Osteocyte (in vitro differentiated cells): ENCODE measurements around the gene UPB1. TPM values are rescaled to one million over a fixed set of nuclear protein-coding genes. Genes with fewer than 3 reads are reported as not detected.

Experiments
- DNase-seq: peaks from one replicate; pipeline ENCODE4 v3.0.0; 2021; ENCODE audit warnings: mixed read lengths; ENCODE audit not compliant: unreplicated experiment; ENCODE audit errors: extremely low spot score
- H3K27ac Mint-ChIP-seq: one replicate; pipeline ENCODE4 v1.8.0; 2021; ENCODE audit warnings: mild to moderate bottlenecking, mixed read lengths; ENCODE audit not compliant: unreplicated experiment
- H3K27me3 Mint-ChIP-seq: one replicate; pipeline ENCODE4 v1.8.0; 2021; ENCODE audit warnings: mixed read lengths; ENCODE audit not compliant: unreplicated experiment
- H3K36me3 Mint-ChIP-seq: one replicate; pipeline ENCODE4 v1.8.0; 2021; ENCODE audit warnings: mixed read lengths; ENCODE audit not compliant: unreplicated experiment
- H3K4me1 Mint-ChIP-seq: one replicate; pipeline ENCODE4 v1.8.0; 2021; ENCODE audit warnings: mixed read lengths; ENCODE audit not compliant: unreplicated experiment
- H3K4me3 Mint-ChIP-seq: one replicate; pipeline ENCODE4 v1.8.0; 2021; ENCODE audit warnings: mild to moderate bottlenecking, moderate library complexity, mixed read lengths; ENCODE audit not compliant: unreplicated experiment
- H3K9me3 Mint-ChIP-seq: one replicate; pipeline ENCODE4 v1.8.0; 2021; ENCODE audit warnings: mixed read lengths; ENCODE audit not compliant: unreplicated experiment
- CTCF ChIP-seq: fragments of 200-600 bp; sonication (generic); IDR thresholded peaks from 2 replicates; pipeline ENCODE4 v1.5.0; 2021; ENCODE audit warnings: antibody characterized with exemption, mild to moderate bottlenecking, moderate library complexity
- total RNA-seq: library from RNA; stranded (reverse); gene quantifications from 2 replicates; pipeline ENCODE4 v1.2.1, GENCODE V29; 2021

The UPB1 gene
- total RNA-seq, 1 donor from 2014 or later: not detected

GRCh38 chr22:24453853-24454252 lies 41.3 kb upstream of the UPB1 start:
- Mint-ChIP-seq H3K9me3 (no peaks in the 10 kb centered on the region), H3K27me3 (no peaks in the 10 kb centered on the region), H3K27ac (no peak overlapping the region), H3K4me3 (no peak overlapping the region), H3K36me3 (no peaks in the 10 kb centered on the region), H3K4me1 (no peaks in the 10 kb centered on the region)
- no peak for DNase-seq
- TF ChIP-seq CTCF: no peak

GRCh38 chr22:24455039-24455438 lies 40.1 kb upstream of the UPB1 start:
- Mint-ChIP-seq H3K36me3 (no peaks in the 10 kb centered on the region), H3K27ac (no peak overlapping the region)
- DNase-seq: no peak

GRCh38 chr22:24455751-24456426 lies 39.2 kb upstream of the UPB1 start:
- no peak overlapping the region for H3K27ac Mint-ChIP-seq

More at GRCh38 chr22:24455039-24455438, 40.1 kb upstream of the UPB1 start:
- no peaks in the 10 kb centered on the region for H3K9me3 Mint-ChIP-seq
- H3K4me1 Mint-ChIP-seq: peaks cover 4% of the 10 kb centered on the region
- TF ChIP-seq CTCF: no peak
- no peaks in the 10 kb centered on the region for H3K27me3 Mint-ChIP-seq
- H3K4me3 Mint-ChIP-seq: no peak overlapping the region

GRCh38 chr22:24457894-24458420 lies 37.2 kb upstream of the UPB1 start:
- no peaks in the 10 kb centered on the region for H3K36me3 Mint-ChIP-seq
- H3K27ac Mint-ChIP-seq: no peak overlapping the region
- DNase-seq: no peak
- H3K9me3 Mint-ChIP-seq: no peaks in the 10 kb centered on the region
- H3K27me3 Mint-ChIP-seq: no peaks in the 10 kb centered on the region
- peaks cover 17% of the 10 kb centered on the region for H3K4me1 Mint-ChIP-seq
- H3K4me3 Mint-ChIP-seq: no peak overlapping the region
- no peak for TF ChIP-seq CTCF

More at GRCh38 chr22:24455751-24456426, 39.2 kb upstream of the UPB1 start:
- no peaks in the 10 kb centered on the region for H3K36me3 Mint-ChIP-seq
- no peak overlapping the region for H3K4me3 Mint-ChIP-seq
- TF ChIP-seq CTCF: no peak
- DNase-seq: no peak
- peaks cover 12% of the 10 kb centered on the region for H3K4me1 Mint-ChIP-seq
- no peaks in the 10 kb centered on the region for H3K27me3 Mint-ChIP-seq
- no peaks in the 10 kb centered on the region for H3K9me3 Mint-ChIP-seq

- Mint-ChIP-seq H3K27ac (no peak overlapping the region), H3K4me3 (no peak overlapping the region), H3K9me3 (no peaks in the 10 kb centered on the region), H3K36me3 (no peaks in the 10 kb centered on the region), H3K4me1 (peaks cover 17% of the 10 kb centered on the region), H3K27me3 (no peaks in the 10 kb centered on the region)
- no peak for DNase-seq
- TF ChIP-seq CTCF: no peak
Measured at GRCh38 chr22:24459911-24460310, 35.2 kb upstream of the UPB1 start.
